Heart left ventricle (tissue), 16 donors: ENCODE data around the gene SPOPL. TPM values are rescaled to one million over a fixed set of nuclear protein-coding genes. Genes with fewer than 3 reads are reported as not detected.

Experiments
- ATAC-seq, 4 donors: fragments of 200-7000 bp; cut with Tn5 transposase; one replicate each; pipeline ENCODE4 v1.9.1; 2020 to 2022; ENCODE audit warnings: moderate library complexity in 4 of 4, mild to moderate bottlenecking in 3 of 4, moderate number of reproducible peaks in 1 of 4
- DNase-seq, 5 donors: peaks; one replicate each; pipeline ENCODE4 v3.0.0-alpha.2; 2020
- H3K27ac ChIP-seq, 12 donors: fragments of 200-600 bp; sonication (generic) in 4 of 12; one replicate each; pipeline versions ENCODE4 v1.5.0 to v1.8.0; 2016 to 2022; ENCODE audit warnings: mild to moderate bottlenecking in 2 of 12
- H3K27me3 ChIP-seq, 9 donors: fragments of 200-600 bp; sonication (generic) in 2 of 9; one replicate each; pipeline versions ENCODE4 v1.5.1 to v1.8.0; 2016 to 2022; ENCODE audit warnings: mild to moderate bottlenecking in 3 of 9
- H3K36me3 ChIP-seq, 9 donors: fragments of 200-600 bp; sonication (generic) in 2 of 9; one replicate each; pipeline versions ENCODE4 v1.5.0 to v1.8.0; 2018 to 2022; ENCODE audit warnings: mild to moderate bottlenecking in 2 of 9
- H3K4me1 ChIP-seq, 12 donors: fragments of 200-600 bp; sonication (generic) in 4 of 12; one replicate each; pipeline versions ENCODE4 v1.5.0 to v1.8.0; 2016 to 2022; ENCODE audit warnings: mild to moderate bottlenecking in 3 of 12
- H3K4me3 ChIP-seq, 12 donors: fragments of 200-600 bp; sonication (generic) in 4 of 12; one replicate each; pipeline versions ENCODE4 v1.5.0 to v1.8.0; 2017 to 2022; ENCODE audit warnings: mild to moderate bottlenecking in 9 of 12, moderate library complexity in 4 of 12
- H3K9me3 ChIP-seq, 12 donors: fragments of 200-600 bp; sonication (generic) in 4 of 12; one replicate each; pipeline versions ENCODE4 v1.5.0 to v1.8.0; 2016 to 2022; ENCODE audit warnings: mild to moderate bottlenecking in 1 of 12
- POLR2A ChIP-seq, 2 donors: fragments of 450-650 bp; IDR thresholded peaks; one replicate each; pipeline ENCODE4 v1.6.1; 2017; ENCODE audit warnings: antibody characterized with exemption in 2 of 2, mild to moderate bottlenecking in 2 of 2, moderate library complexity in 2 of 2
- WGBS, 4 donors: extraction: QIAGEN DNeasy Blood & Tissue Kit in 2 of 4; methylation state at CpG; one replicate each; pipeline versions ENCODE4 v1.1.5 to v1.1.7; 2013 to 2018; 5-methylcytosine and 5-hydroxymethylcytosine counted together
- intact Hi-C, 10 donors: fragments of 100-400 bp; cut with DNase I; formaldehyde crosslinking; loops; one replicate each; pipeline versions ENCODE4 v1.11.1 to v1.14.2; 2022
- polyA plus RNA-seq, 2 donors: library from polyadenylated mRNA; stranded (reverse); fragments of 200-250 nt; gene quantifications; one replicate each; pipeline ENCODE4 v1.2.3, GENCODE V29; 2013
- total RNA-seq, 9 donors: library from RNA; depleted of rRNA in 2 of 9; stranded (reverse); fragments of >200 nt in 2 of 9; fragmentation: NEBNext Ultra II Directional in 3 of 9; extraction: Animal tissue kit (Norgen Biotek cat#: 25700) in 3 of 9; gene quantifications; one replicate each; pipeline versions ENCODE4 v1.1.0 to v1.2.4, GENCODE V29; 2016 to 2023
- TF ChIP-seq, protein P1 (sequence below), 12 donors: fragments of 200-600 bp; sonication (generic) in 4 of 12; IDR thresholded peaks; one replicate each; pipeline versions ENCODE4 v1.5.0 to v1.8.0; 2018 to 2022; ENCODE audit warnings: antibody characterized with exemption in 12 of 12, mild to moderate bottlenecking in 5 of 12
- donor health status: ischemic (EF 13 %, LVEDD 7.1; RV severe dilation, severe dysfunction).
- donor health status: healthy with polysubstance abuse.
- donor health status: DM: no; HTN: yes; CAD: no.
- donor health status: DM: no; HTN: no; CAD: no.
- donor health status: ischemic (EF 25% LVEDD 6.9; RV normal size, moderate dysfunction).
- donor health status: ischemic (EF 25% LVEDD 5.7; RV mildly dilated, moderate dysfunction).
- donor health status: healthy.
- donor health status: DM: yes; HTN: yes; CAD: no.
- donor health status: ischemic (EF 35%, LVEDD 5.7; RV mildly dilated, moderate dysfunction).
- donor health status: nonischemic (EF 11% LVEDD 7.7; RV severe dilation, severe dysfunction).
- donor health status: DM: yes; HTN: yes; CAD: no.
- donor health status: PGD.
- donor health status: ischemic (EF 29% LVEDD 5.4; RV normal size, mild dysfunction).
- donor health status: nonischemic (EF 23%, LVEDD 6.1; RV moderate dilation, normal function).

Gene SPOPL
- total and polyA plus RNA-seq, 11 donors: 3.0 to 20.6 (median 14.9) TPM

- peaks cover 0 to 8% (median 0%) of the 10 kb centered on the region in 12 donors for H3K9me3 ChIP-seq
- no peak overlapping the region for H3K4me3 ChIP-seq
- 73 to 79% (median 77%) methylated on average over 4 of the region's 4 CpGs for WGBS, 4 donors
- ATAC-seq (no peak), DNase-seq (no peak)
- peaks cover 0 to 62% (median 38%) of the 10 kb centered on the region in 12 donors for H3K4me1 ChIP-seq
- intact Hi-C loops: loop anchor here in 3 of 10 donors (10.0 kb wide), 3 partner anchors 48 to 542 kb away; partner anchors contain the start of gene HNMT (in 1 of the 3)
- H3K27ac ChIP-seq: no peak overlapping the region
- H3K27me3 ChIP-seq: no peaks in the 10 kb centered on the region
- no peak for TF ChIP-seq POLR2A (IDR thresholded peaks at IDR 0.05)
- TF ChIP-seq, protein P1, sequence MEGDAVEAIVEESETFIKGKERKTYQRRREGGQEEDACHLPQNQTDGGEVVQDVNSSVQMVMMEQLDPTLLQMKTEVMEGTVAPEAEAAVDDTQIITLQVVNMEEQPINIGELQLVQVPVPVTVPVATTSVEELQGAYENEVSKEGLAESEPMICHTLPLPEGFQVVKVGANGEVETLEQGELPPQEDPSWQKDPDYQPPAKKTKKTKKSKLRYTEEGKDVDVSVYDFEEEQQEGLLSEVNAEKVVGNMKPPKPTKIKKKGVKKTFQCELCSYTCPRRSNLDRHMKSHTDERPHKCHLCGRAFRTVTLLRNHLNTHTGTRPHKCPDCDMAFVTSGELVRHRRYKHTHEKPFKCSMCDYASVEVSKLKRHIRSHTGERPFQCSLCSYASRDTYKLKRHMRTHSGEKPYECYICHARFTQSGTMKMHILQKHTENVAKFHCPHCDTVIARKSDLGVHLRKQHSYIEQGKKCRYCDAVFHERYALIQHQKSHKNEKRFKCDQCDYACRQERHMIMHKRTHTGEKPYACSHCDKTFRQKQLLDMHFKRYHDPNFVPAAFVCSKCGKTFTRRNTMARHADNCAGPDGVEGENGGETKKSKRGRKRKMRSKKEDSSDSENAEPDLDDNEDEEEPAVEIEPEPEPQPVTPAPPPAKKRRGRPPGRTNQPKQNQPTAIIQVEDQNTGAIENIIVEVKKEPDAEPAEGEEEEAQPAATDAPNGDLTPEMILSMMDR (IDR thresholded peaks at IDR 0.05): no peak
- no peaks in the 10 kb centered on the region for H3K36me3 ChIP-seq
Measured at GRCh38 chr2:138507267-138507666, 5.7 kb downstream of the SPOPL start.

- no peak for TF ChIP-seq POLR2A (IDR thresholded peaks at IDR 0.05)
- TF ChIP-seq, protein P1 (IDR thresholded peaks at IDR 0.05): no peak
- H3K27me3 ChIP-seq: no peaks in the 10 kb centered on the region
- no peak overlapping the region for H3K27ac ChIP-seq
- no peak overlapping the region for H3K4me3 ChIP-seq
- H3K4me1 ChIP-seq: peaks cover 0 to 45% (median 18%) of the 10 kb centered on the region in 12 donors
- intact Hi-C loops: no loop called here
- WGBS, 4 donors: 94 to 98% (median 96%) methylated on average over 3 of the region's 3 CpGs
- no peak for ATAC-seq
- DNase-seq: no peak
- H3K9me3 ChIP-seq: peaks cover 0 to 10% (median 0%) of the 10 kb centered on the region in 12 donors
- no peaks in the 10 kb centered on the region for H3K36me3 ChIP-seq
Measured at GRCh38 chr2:138510319-138510718, 8.7 kb downstream of the SPOPL start.

DNA sequence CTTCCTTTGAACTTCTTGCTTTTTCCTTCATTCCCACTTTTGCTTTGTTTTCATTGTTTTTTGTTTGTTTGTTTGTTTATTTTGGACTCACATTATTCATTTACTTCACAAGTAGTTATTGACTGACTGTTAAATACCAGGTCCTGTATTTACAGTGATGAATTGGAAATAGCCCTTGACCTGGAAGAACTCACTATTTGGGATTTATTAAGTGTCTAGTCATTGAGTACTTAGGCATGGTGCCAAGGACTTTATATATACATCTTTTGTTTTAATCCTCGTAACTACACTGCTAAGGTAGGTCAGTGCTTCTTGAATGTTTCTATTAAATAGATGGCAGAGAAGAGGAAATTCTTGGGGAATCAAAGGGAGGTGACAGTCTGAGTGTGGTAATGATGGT, 11.1 kb downstream of the SPOPL start:
- no peak for ATAC-seq
- Histone ChIP-seq H3K36me3 (no peaks in the 10 kb centered on the region), H3K27ac (no peak overlapping the region), H3K4me3 (no peak overlapping the region), H3K4me1 (peaks cover 0 to 42% (median 12%) of the 10 kb centered on the region in 12 donors), H3K9me3 (peaks cover 0 to 10% (median 0%) of the 10 kb centered on the region in 12 donors), H3K27me3 (no peaks in the 10 kb centered on the region)
- no peak for TF ChIP-seq POLR2A (IDR thresholded peaks at IDR 0.05)
- TF ChIP-seq, protein P1 (IDR thresholded peaks at IDR 0.05): no peak
- DNase-seq: no peak
- intact Hi-C loops: no loop called here
- WGBS, 4 donors: 84 to 95% (median 90%) methylated on average over 1 of the region's 1 CpG

- Histone ChIP-seq H3K27ac (no peak overlapping the region), H3K4me1 (peaks cover 0 to 42% (median 13%) of the 10 kb centered on the region in 12 donors), H3K36me3 (no peaks in the 10 kb centered on the region), H3K27me3 (no peaks in the 10 kb centered on the region), H3K9me3 (peaks cover 0 to 10% (median 0%) of the 10 kb centered on the region in 12 donors), H3K4me3 (no peak overlapping the region)
- intact Hi-C loops: no loop called here
- 71 to 83% (median 77%) methylated on average over 3 of the region's 3 CpGs for WGBS, 4 donors
- DNase-seq (no peak), ATAC-seq (no peak)
- TF ChIP-seq, protein P1 (IDR thresholded peaks at IDR 0.05): no peak
- no peak for TF ChIP-seq POLR2A (IDR thresholded peaks at IDR 0.05)
Measured at GRCh38 chr2:138514173-138514572, 12.6 kb downstream of the SPOPL start.
